Naive thymus-derived CD4-positive, alpha-beta T cell (primary cell): ENCODE results near the gene EEF1G. TPM values are rescaled to one million over a fixed set of nuclear protein-coding genes. Genes with fewer than 3 reads are reported as not detected.

Experiments used
- ATAC-seq: fragments of 150-1000 bp; cut with Tn5 transposase; 2 replicates; pipeline ENCODE4 v1.10.0; 2021; ENCODE audit warnings: mild to moderate bottlenecking, moderate library complexity
- CTCF ChIA-PET: fragments of 350-600 bp; sonication (Branson Sonifier 250); formaldehyde crosslinking; loops from one replicate; lab custom pipeline; 2021; ENCODE audit warnings: antibody characterized with exemption; lab: Charles Lee
- POLR2A ChIA-PET: fragments of 350-600 bp; sonication (Branson Sonifier 250); formaldehyde crosslinking; loops from one replicate; lab custom pipeline; 2021; ENCODE audit warnings: antibody characterized with exemption, inconsistent platforms; lab: Charles Lee
- DNase-seq, 9 donors: peaks; one replicate each; pipeline versions ENCODE4 v3.0.0 to v3.0.0-alpha.2; 2020 to 2022; ENCODE audit warnings: mixed read lengths in 1 of 9
- H3K27ac ChIP-seq: one replicate; pipeline ENCODE4 v1.7.0; 2013; ENCODE audit warnings: mild to moderate bottlenecking, low read depth, low read length, moderate library complexity
- H3K27me3 ChIP-seq, 2 donors: one replicate each; pipeline ENCODE4 v1.7.0; 2013; ENCODE audit warnings: low read length in 2 of 2, mild to moderate bottlenecking in 2 of 2, moderate library complexity in 2 of 2; ENCODE audit not compliant: control insufficient read depth in 2 of 2, insufficient read depth in 2 of 2
- H3K36me3 ChIP-seq, 3 experiments: 1 replicate in 2 of 3; 2 replicates in 1 of 3; pipeline ENCODE4 v1.7.0; 2013; ENCODE audit warnings: low read length in 3 of 3, mild to moderate bottlenecking in 3 of 3, moderate library complexity in 1 of 3; ENCODE audit not compliant: insufficient read depth in 3 of 3, control insufficient read depth in 2 of 3
- H3K4me1 ChIP-seq, 2 donors: one replicate each; pipeline ENCODE4 v1.7.0; 2013; ENCODE audit warnings: low read length in 2 of 2, mild to moderate bottlenecking in 2 of 2, moderate library complexity in 1 of 2; ENCODE audit not compliant: control insufficient read depth in 2 of 2, insufficient read depth in 2 of 2
- H3K4me3 ChIP-seq: 2 replicates; pipeline ENCODE4 v1.7.0; 2013; ENCODE audit warnings: mild to moderate bottlenecking, low read length
- H3K9me3 ChIP-seq, 3 experiments: 1 replicate in 2 of 3; 2 replicates in 1 of 3; pipeline ENCODE4 v1.7.0; 2013; ENCODE audit warnings: low read length in 3 of 3; ENCODE audit not compliant: control insufficient read depth in 2 of 3
- H3K27ac Mint-ChIP-seq, 9 donors: one replicate each; pipeline ENCODE4 v1.8.0; 2020 to 2022; ENCODE audit warnings: mixed read lengths in 9 of 9, mild to moderate bottlenecking in 8 of 9, moderate library complexity in 5 of 9, inconsistent platforms in 2 of 9
- H3K27me3 Mint-ChIP-seq, 5 donors: one replicate each; pipeline ENCODE4 v1.8.0; 2021 to 2022; ENCODE audit warnings: mixed read lengths in 5 of 5, mild to moderate bottlenecking in 1 of 5
- H3K36me3 Mint-ChIP-seq, 5 donors: one replicate each; pipeline ENCODE4 v1.8.0; 2020 to 2022; ENCODE audit warnings: mixed read lengths in 5 of 5, mild to moderate bottlenecking in 3 of 5, inconsistent platforms in 1 of 5
- H3K4me1 Mint-ChIP-seq, 7 donors: one replicate each; pipeline ENCODE4 v1.8.0; 2020 to 2022; ENCODE audit warnings: mixed read lengths in 7 of 7, mild to moderate bottlenecking in 3 of 7, inconsistent platforms in 1 of 7
- H3K4me3 Mint-ChIP-seq, 10 donors: one replicate each; pipeline ENCODE4 v1.8.0; 2020 to 2022; ENCODE audit warnings: mild to moderate bottlenecking in 10 of 10, mixed read lengths in 10 of 10, moderate library complexity in 6 of 10, inconsistent platforms in 2 of 10
- H3K9me3 Mint-ChIP-seq, 11 donors: one replicate each; pipeline ENCODE4 v1.8.0; 2020 to 2022; ENCODE audit warnings: mixed read lengths in 11 of 11, mild to moderate bottlenecking in 4 of 11, inconsistent platforms in 1 of 11, moderate library complexity in 1 of 11
- intact Hi-C, 2 donors: fragments of 100-400 bp; cut with micrococcal nuclease; formaldehyde crosslinking; loops; one replicate each; pipeline ENCODE4 v1.15.1; 2023
- polyA plus RNA-seq, 2 donors: library from polyadenylated mRNA; unstranded; fragments of 300-500 nt; fragmentation: Illumina TruSeq; gene quantifications; one replicate each; pipeline ENCODE4 v1.2.3, GENCODE V29; 2021
- total RNA-seq, 6 experiments: library from RNA in 5 of 6; stranded (reverse) in 5 of 6; gene quantifications; 1 replicate in 5 of 6; 2 replicates in 1 of 6; pipeline ENCODE4 v1.2.3 and lab custom pipeline; 2021 to 2026

EEF1G gene
- total and polyA plus RNA-seq, 7 experiments from 2014 or later: 1,186 to 2,550 (median 2,338) TPM

DNA sequence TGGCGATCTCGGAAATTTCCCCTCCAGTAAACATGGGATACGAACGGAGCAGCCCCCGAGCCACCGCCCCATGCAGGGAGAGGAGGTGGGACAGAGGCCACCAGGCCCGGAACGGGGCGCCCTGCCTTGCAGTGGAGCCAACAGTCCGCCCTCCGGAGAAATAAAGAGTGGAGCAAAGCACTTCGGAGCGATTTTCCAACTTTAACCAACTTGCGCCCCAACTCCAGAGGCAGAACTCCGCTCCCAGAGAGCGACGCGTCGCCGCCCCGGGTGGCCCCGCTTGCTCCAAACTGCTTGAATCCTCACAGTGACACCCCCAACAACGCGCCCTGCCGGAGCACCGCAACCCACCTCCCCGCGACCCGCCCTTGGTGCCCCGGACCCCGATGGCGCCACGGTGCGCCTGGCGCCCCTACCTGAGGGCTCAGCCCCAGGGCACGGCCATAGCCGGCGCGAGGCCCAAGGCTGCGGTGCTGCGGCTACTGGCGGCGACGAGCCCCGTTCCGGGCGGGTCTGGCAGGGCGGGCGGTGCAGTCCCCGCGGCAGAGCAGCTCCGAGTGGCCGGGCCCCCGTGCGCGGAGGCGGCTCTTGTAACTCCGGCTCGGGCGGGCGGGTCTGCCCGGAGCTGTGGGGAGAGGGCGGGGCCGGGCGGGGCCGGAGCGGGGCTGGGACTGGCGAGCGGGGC, 27.3 kb downstream of the EEF1G start, which contains the start of gene AHNAK:
TSS of gene AHNAK (minus strand) at position 563 of the 685 bp plus-strand sequence. CDS start 10,708 bp downstream, outside the sequence.
- peaks cover 0 to 9% (median 0%) of the 10 kb centered on the region in 3 experiments for H3K36me3 ChIP-seq
- POLR2A ChIA-PET: interaction anchor here (0.5 to 6.3 kb wide), 6 partner anchors 7 to 276 kb away, joined by 3 to 72 read pairs (median 5); partner anchors contain the start of genes C11orf98 and CSKMT
- peak within 1 kb of the TSS; percentile 84 for H3K27ac ChIP-seq
- peak; percentile 61 for ATAC-seq
- intact Hi-C loops: loop anchor here (1.0 to 5.0 kb wide), 4 partner anchors 9 to 579 kb away; partner anchors contain the start of gene FTH1 (in 1 of the 2)
- peak within 1 kb of the TSS; percentile 51 to 98 (median 93) for H3K27ac Mint-ChIP-seq
- peaks cover 36 to 78% (median 66%) of the 10 kb centered on the region in 7 donors for H3K4me1 Mint-ChIP-seq
- H3K9me3 Mint-ChIP-seq: no peaks in the 10 kb centered on the region
- H3K4me3 ChIP-seq: peak within 1 kb of the TSS; percentile 87
- H3K36me3 Mint-ChIP-seq: peaks cover 0 to 7% (median 0%) of the 10 kb centered on the region in 5 donors
- H3K27me3 Mint-ChIP-seq: peaks cover 0 to 13% (median 0%) of the 10 kb centered on the region in 5 donors
- DNase-seq: peak in 8 of 9 donors; percentile 37 to 87 (median 50)
- peaks cover 34 to 36% of the 10 kb centered on the region in 2 donors for H3K4me1 ChIP-seq
- no peaks in the 10 kb centered on the region for H3K27me3 ChIP-seq
- peak within 1 kb of the TSS; percentile 88 to 100 (median 94) for H3K4me3 Mint-ChIP-seq
- H3K9me3 ChIP-seq: no peaks in the 10 kb centered on the region
- CTCF ChIA-PET: interaction anchor here (1.1 to 2.8 kb wide), 2 partner anchors 11 to 14 kb away, joined by 4 to 12 read pairs; no protein-coding TSS in a partner anchor

DNA sequence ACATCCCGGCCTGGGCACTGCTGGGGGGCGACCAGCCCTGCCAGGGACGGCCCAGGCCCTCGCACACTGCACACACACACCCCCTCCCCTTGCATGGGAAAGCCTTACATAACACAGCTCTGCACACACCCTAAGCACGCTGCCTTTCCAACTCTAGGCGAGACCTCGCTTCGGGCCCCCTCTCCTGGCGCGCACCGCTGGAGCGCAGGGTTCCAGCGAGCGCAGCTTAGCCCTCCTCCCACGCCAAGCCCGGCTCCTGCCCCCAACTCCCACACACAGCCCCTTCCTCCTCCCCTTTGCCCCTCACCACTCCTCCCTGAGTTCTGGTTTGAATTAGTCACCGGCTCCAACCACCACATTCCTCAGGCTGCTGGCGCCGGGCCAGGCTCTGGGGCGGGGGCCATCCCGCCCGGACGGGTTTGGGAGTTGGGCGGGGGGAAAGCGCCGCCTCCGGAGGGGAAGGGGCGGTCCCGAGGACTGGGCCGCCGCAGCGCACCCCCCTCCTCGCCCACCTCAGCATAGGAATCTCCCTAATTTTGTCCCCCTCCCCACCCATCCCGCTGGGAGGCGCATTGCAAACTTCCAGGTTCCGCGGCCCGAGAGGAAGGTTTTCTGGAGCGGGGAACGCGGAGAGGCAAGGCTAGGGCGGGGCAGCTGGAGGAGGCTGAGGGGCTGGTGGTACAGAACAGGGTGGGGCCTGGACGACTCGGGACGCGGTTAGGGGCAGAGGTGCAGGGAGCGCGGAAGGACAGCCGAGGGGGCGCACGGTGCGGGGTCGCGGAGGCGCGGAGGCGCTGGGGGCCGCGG, 28.1 kb downstream of the EEF1G start:
- peak overlapping the region; percentile 88 to 100 (median 94) for H3K4me3 Mint-ChIP-seq
- ATAC-seq (peak; percentile 10), DNase-seq (peak in 7 of 9 donors; percentile 31 to 83 (median 47))
- ChIA-PET POLR2A (interaction anchor here (1.3 to 6.3 kb wide), 4 partner anchors 8 to 336 kb away, joined by 3 to 72 read pairs (median 30); partner anchors contain the start of genes C11orf98 and CSKMT), CTCF (interaction anchor here (1.0 to 4.3 kb wide), 4 partner anchors 9 to 124 kb away, joined by 3 to 62 read pairs (median 24); no protein-coding TSS in a partner anchor)
- intact Hi-C loops: loop anchor here (1.0 to 5.0 kb wide), 4 partner anchors 10 to 578 kb away; partner anchors contain the start of gene FTH1 (in 1 of the 2)
- Histone ChIP-seq H3K9me3 (no peaks in the 10 kb centered on the region), H3K4me1 (peaks cover 28 to 34% of the 10 kb centered on the region in 2 donors), H3K27me3 (no peaks in the 10 kb centered on the region), H3K4me3 (peak overlapping the region; percentile 87), H3K36me3 (peaks cover 0 to 9% (median 0%) of the 10 kb centered on the region in 3 experiments), H3K27ac (peak overlapping the region; percentile 84)
- no peaks in the 10 kb centered on the region for H3K9me3 Mint-ChIP-seq
- H3K27ac Mint-ChIP-seq: peak overlapping the region; percentile 68 to 95 (median 91)
- H3K4me1 Mint-ChIP-seq: peaks cover 40 to 78% (median 65%) of the 10 kb centered on the region in 7 donors
- H3K27me3 Mint-ChIP-seq: peaks cover 0 to 13% (median 0%) of the 10 kb centered on the region in 5 donors
- H3K36me3 Mint-ChIP-seq: peaks cover 0 to 7% (median 0%) of the 10 kb centered on the region in 5 donors

DNA sequence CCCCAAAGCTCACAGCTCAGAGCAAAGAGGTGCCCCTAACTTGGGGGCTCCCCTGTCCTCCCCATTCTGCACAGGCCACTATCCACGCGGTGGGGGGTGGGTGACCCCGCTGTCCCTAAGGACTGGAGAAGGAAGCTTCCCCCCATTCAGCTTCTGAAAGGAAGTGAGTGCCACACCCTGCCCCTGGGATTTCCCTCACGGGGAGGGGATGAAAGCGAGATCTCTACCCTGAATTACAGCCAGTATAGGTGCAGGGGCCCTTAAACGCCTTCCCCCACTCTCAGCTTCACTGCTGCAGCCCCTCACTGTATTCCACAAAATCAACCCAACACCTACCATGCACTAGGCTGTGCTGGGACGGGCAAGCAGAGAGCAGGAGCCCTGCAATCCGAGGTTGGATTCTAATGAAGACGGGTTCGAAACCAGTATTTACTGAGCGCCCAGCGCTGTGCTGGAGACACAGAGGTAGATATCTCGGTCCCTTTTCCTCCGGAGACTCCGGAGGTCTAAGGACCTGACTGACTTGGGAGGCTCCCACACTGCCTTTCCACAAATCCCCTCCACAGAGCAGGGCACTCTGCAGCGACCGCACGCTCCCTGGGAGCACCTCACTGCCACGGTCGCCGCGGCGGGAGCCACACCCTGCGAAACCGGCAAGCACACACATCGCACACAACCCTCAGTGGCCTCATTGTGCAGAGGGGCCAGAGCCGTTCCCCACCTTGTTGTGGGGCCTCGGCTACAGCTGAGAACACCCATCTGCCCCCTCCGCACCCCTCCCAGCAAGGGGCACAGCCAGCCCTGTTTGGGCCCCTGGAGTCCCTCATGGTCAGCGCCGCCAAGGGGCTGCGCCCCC, 28.9 kb downstream of the EEF1G start:
- peaks cover 40 to 77% (median 60%) of the 10 kb centered on the region in 7 donors for H3K4me1 Mint-ChIP-seq
- DNase-seq: peak in 4 of 9 donors; percentile 27 to 51 (median 29)
- intact Hi-C loops: loop anchor here in 1 of 2 donors (5.0 kb wide), 1 partner anchor 578 kb away; the partner anchor contains the start of gene FTH1
- Histone ChIP-seq H3K27me3 (no peaks in the 10 kb centered on the region), H3K4me3 (peak overlapping the region; percentile 87), H3K9me3 (no peaks in the 10 kb centered on the region), H3K27ac (peak overlapping the region; percentile 84), H3K36me3 (peaks cover 0 to 9% (median 0%) of the 10 kb centered on the region in 3 experiments), H3K4me1 (peaks cover 31 to 39% of the 10 kb centered on the region in 2 donors)
- ATAC-seq: peak; percentile 10
- no peaks in the 10 kb centered on the region for H3K9me3 Mint-ChIP-seq
- CTCF ChIA-PET: interaction anchor here (1.0 to 4.3 kb wide), 8 partner anchors 10 to 152 kb away, joined by 3 to 62 read pairs (median 6); no protein-coding TSS in a partner anchor
- H3K27ac Mint-ChIP-seq: peak overlapping the region; percentile 68 to 95 (median 84)
- POLR2A ChIA-PET: interaction anchor here (0.7 to 6.3 kb wide), 8 partner anchors 8 to 337 kb away, joined by 3 to 72 read pairs (median 3); partner anchors contain the start of genes C11orf98, CSKMT and TUT1
- peaks cover 0 to 6% (median 0%) of the 10 kb centered on the region in 5 donors for H3K36me3 Mint-ChIP-seq
- peaks cover 0 to 8% (median 0%) of the 10 kb centered on the region in 5 donors for H3K27me3 Mint-ChIP-seq
- H3K4me3 Mint-ChIP-seq: peak overlapping the region; percentile 88 to 100 (median 94)

DNA sequence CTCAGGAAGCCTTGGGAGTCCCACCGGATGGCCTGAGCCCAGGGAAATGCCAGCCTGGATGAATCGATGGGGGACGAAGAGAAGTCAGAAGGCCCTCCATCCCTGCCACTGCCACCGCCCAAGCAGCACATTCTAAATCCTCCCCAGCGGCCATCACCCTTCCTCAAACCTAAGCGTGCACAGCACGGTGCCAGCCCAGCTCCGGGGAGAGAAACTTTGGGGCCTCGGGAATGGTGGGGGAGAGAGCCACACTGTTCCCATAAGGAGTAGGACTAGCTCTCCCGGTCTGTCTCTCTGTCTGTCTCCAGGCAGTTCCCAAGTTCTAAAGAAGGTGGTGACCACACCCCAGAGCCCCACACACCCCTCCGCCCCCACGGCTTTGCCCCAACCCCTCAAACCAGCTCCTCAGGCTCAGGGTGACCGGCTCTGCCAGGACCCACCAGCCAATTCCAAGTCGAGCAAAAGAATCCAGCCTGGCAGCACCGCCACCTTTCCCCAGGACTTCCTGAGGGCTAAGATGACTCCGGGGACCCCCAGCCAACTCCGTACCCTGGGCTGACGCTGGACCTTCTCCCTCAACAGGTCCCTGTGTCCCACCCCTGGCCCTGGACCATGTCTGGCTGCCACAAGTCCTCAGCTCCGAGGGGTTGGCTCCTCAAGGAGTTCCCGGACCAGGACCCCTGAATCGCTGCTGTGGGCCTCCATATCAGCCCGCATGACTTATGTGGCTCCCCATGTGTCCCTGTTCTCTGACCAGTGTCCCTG, 29.8 kb downstream of the EEF1G start:
- Mint-ChIP-seq H3K27me3 (peaks cover 0 to 5% (median 0%) of the 10 kb centered on the region in 5 donors), H3K27ac (peak overlapping the region in 8 of 9 donors; percentile 38 to 95 (median 86)), H3K4me1 (peaks cover 40 to 81% (median 61%) of the 10 kb centered on the region in 7 donors), H3K4me3 (peak overlapping the region; percentile 88 to 100 (median 94)), H3K9me3 (no peaks in the 10 kb centered on the region), H3K36me3 (peaks cover 0 to 6% (median 0%) of the 10 kb centered on the region in 5 donors)
- Histone ChIP-seq H3K4me3 (peak overlapping the region; percentile 87), H3K27me3 (no peaks in the 10 kb centered on the region), H3K27ac (peak overlapping the region; percentile 84), H3K9me3 (no peaks in the 10 kb centered on the region), H3K4me1 (peaks cover 36 to 47% of the 10 kb centered on the region in 2 donors), H3K36me3 (peaks cover 0 to 9% (median 0%) of the 10 kb centered on the region in 3 experiments)
- intact Hi-C loops: loop anchor here (1.0 kb wide), 4 partner anchors 29 to 150 kb away; partner anchors contain the start of gene EEF1G (in 1 of the 2)
- no peak for DNase-seq
- CTCF ChIA-PET: interaction anchor here (1.2 to 4.3 kb wide), 14 partner anchors 11 to 151 kb away, joined by 3 to 62 read pairs (median 6); partner anchors contain the start of gene TUT1
- ATAC-seq: no peak
- POLR2A ChIA-PET: interaction anchor here (0.6 to 6.3 kb wide), 10 partner anchors 9 to 1644 kb away, joined by 3 to 72 read pairs (median 4); partner anchors contain the start of genes C11orf98, CSKMT and TUT1
